Fibroblast of villous mesenchyme (primary cell): Measurements from ENCODE around the gene ANKRD22. TPM values are rescaled to one million over a fixed set of nuclear protein-coding genes. Genes with fewer than 3 reads are reported as not detected.

ENCODE experiments used
- DNase-seq: peaks from one replicate; pipeline ENCODE4 v3.0.0-alpha.2; 2010; ENCODE audit warnings: low read depth
- H3K4me3 ChIP-seq: 2 replicates; pipeline ENCODE4 v1.5.1; 2011; ENCODE audit warnings: low read depth, mild to moderate bottlenecking, low read length
- total RNA-seq: library from RNA; depleted of rRNA; stranded (reverse); fragments of >200 nt; gene quantifications from 2 replicates; pipeline ENCODE4 v1.2.3, GENCODE V29; 2012
- TF ChIP-seq, protein P1 (sequence below): IDR thresholded peaks from 2 replicates; pipeline ENCODE4 v1.5.1; 2012; ENCODE audit warnings: low read depth, mild to moderate bottlenecking, low read length; ENCODE audit not compliant: insufficient read depth

The ANKRD22 gene
- total RNA-seq, 1 donor: not detected

DNA sequence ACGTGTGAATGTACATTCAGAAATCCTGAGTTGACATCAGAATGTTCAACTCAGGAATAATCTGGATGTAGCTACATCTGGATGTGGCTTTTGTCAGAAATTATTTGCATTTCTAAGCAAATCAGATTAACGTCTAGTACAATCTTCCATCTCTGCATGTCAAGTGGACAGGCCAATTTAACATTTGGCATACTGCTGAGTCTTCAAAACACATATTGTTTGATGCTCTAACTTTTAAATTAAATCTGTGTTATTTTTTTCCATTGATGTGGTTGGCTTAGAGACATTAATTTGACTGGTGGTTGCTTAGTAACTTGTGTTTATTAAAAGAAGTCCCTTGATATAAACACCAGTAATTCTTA lies 31.8 kb upstream of the ANKRD22 start:
- no peak for DNase-seq
- H3K4me3 ChIP-seq: no peak overlapping the region
- TF ChIP-seq, protein P1, sequence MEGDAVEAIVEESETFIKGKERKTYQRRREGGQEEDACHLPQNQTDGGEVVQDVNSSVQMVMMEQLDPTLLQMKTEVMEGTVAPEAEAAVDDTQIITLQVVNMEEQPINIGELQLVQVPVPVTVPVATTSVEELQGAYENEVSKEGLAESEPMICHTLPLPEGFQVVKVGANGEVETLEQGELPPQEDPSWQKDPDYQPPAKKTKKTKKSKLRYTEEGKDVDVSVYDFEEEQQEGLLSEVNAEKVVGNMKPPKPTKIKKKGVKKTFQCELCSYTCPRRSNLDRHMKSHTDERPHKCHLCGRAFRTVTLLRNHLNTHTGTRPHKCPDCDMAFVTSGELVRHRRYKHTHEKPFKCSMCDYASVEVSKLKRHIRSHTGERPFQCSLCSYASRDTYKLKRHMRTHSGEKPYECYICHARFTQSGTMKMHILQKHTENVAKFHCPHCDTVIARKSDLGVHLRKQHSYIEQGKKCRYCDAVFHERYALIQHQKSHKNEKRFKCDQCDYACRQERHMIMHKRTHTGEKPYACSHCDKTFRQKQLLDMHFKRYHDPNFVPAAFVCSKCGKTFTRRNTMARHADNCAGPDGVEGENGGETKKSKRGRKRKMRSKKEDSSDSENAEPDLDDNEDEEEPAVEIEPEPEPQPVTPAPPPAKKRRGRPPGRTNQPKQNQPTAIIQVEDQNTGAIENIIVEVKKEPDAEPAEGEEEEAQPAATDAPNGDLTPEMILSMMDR: no peak

DNA sequence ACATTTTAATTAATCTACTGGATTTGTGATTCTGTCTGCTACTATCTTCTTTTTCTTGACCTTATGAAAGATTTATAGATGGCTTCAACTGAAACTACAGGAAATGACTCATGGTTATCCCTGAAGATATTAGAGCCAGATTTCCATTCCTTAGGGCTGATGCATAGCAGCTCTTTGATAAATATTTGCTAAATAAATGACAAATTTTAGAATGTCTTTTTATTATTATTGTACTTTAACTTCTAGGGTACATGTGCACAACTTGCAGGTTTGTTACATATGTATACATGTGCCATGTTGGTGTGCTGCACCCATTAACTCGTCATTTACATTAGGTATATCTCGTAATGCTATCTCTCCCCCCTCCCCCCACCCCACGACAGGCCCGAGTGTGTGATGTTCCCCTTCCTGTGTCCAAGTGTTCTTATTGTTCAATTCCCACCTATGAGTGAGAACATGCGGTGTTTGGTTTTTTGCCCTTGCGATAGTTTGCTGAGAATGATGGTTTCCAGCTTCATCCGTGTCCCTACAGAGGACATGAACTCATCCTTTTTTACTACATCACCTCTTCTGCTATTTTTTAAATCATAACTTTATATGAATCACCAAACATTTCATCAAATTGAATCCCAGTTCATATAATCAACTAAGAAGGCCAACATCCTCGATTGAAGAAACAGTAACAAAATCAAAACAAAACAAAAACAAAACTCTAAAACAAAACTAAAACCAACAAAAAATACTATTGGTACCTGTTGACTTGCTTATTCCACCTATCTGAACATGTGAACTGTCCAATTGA lies 31.2 kb upstream of the ANKRD22 start:
- H3K4me3 ChIP-seq: peak overlapping the region; percentile 86
- peak; percentile 87 for DNase-seq

DNA sequence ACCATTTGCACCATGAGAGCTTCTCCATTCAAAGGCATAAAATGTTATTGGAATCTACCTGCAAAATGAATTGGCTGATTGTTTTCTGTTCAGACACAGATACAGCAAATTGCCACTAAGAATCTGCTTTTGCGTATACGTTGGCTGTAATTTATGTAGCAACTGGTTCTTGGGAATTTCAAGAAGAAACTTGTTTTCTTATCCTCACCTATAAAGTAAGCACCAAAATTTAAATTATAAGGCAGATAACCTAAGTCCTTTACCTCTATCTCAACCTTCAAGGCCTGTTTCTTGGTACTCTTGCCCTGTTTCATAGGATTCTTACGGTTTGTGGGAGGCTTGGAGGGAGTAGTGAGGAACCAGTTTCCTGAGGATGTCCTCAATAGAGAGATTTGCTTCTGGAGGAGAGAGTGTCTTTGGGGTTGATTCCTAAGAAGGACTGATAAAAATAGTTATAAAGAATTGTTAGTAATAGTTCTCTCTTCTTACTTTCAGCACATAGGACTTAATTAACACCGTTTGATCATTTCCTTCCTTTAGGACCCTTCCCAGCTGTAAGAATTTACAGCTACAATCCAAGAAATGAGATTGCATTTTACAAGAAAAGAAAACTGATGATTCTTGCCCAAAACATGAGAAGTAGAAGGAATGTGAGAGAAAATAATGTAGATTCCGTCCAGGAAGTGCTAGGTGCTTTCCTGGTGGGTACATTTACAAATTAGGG lies 30.4 kb upstream of the ANKRD22 start:
- peak overlapping the region; percentile 86 for H3K4me3 ChIP-seq
- TF ChIP-seq, protein P1: no peak
- no peak for DNase-seq

DNA sequence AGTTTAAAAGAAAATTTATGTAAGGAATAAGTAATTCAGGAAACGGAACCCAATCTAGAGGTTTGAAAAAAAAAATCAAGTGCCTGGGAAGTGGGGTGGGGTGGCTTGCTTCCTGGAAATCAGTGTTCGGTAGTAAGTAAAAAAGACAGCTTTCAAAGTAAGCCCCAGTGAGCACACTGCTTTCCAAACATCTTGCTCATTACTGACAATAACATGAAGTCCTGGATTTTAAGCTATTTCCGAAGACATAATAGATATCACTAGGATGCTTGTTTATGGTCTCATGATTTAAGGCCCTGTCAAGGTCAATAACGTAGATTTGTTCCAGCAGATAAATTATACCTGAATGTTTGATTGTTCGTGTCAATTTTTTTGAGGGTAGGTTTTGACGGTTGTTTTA lies 29.7 kb upstream of the ANKRD22 start:
- no peak for DNase-seq
- peak overlapping the region; percentile 86 for H3K4me3 ChIP-seq
- TF ChIP-seq, protein P1: no peak

DNA sequence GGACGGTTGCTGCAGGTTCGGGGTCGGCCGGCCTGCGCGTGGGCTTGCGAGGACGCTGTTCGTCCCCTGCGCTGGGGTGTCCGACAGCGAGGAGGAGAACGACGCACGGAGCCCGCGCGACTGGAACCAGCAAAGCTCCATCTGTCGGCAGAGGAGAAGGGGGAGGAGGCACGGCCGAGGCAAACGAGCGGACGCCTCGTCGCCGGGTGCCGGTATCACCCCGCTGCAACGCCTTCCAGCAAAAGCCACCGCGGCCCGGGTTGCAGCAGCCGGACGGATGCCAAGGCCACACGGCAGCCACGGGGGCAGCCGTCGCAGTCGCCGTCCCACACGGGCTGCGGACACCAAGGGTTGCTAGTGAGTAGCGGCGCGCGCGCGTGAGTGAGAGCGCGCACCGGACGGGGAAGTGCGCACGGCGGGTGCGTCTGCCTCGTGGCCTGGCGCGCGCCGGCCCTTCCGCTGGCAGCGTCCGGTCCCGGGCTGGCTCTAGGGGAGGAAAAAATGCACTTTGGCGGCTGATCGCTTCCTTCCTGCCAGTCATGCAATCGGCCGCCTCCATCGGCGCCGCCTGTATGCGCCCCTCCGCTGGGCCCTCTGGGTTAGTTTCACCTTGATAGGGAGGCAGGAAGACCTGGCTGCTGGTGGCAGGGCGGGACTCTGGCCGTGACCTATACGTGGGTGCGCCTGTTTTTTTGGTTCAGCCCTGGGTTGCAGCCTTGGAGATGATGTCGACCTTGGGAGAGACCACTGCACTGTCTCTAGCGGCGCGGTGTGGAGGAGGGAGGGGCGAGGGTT lies 28.8 kb upstream of the ANKRD22 start:
- peak; percentile 79 for DNase-seq
- TF ChIP-seq, protein P1: peak; percentile 16
- H3K4me3 ChIP-seq: peak overlapping the region; percentile 86

DNA sequence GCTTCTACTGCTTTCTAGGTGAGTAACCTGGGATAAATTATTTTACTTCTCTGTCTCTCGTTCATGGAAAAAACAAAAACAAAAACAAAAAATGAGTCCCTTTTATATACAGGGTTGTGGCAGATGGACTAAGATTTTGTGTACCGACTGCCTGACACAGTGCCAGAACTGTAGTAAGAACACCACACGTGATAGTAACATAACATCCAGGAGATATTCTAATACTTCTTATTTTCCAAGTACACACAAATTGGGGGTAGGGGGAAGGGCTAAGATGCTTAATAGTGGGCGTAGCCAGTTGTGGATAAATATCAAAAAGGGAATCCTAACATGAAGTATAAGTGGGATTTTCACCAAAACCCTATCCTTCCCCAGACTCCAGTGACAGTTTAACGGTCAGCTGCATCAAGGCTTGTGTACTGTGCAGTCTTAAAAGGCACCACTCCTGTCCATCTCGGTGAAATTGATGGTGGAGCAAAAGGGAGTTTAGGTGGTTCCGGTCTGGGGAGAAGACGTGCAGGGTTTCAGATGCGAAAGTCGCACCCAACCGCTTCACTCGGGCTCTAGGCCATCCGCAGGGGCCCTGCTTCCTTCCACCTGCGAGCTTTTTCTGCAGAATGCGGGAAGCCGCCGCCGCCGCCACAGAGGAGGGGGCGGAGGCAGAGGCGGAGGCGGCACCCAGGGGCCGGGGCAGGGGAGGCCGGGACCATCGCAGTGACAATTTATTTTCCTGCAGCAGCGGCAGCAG lies 28.1 kb upstream of the ANKRD22 start, which contains the start of gene STAMBPL1:
STAMBPL1 (plus strand) TSS at position 712 of the 748 bp plus-strand sequence. CDS start 21,464 bp downstream, outside the sequence.
- peak; percentile 42 for DNase-seq
- peak within 1 kb of the TSS; percentile 86 for H3K4me3 ChIP-seq
- TF ChIP-seq, protein P1: no peak
